Measurements from ENCODE around the gene TLE3. TPM values are rescaled to one million over a fixed set of nuclear protein-coding genes. Genes with fewer than 3 reads are reported as not detected.

TLE3 gene
- total RNA-seq, 1 experiment from 2014 or later, result 98.2 TPM

DNA sequence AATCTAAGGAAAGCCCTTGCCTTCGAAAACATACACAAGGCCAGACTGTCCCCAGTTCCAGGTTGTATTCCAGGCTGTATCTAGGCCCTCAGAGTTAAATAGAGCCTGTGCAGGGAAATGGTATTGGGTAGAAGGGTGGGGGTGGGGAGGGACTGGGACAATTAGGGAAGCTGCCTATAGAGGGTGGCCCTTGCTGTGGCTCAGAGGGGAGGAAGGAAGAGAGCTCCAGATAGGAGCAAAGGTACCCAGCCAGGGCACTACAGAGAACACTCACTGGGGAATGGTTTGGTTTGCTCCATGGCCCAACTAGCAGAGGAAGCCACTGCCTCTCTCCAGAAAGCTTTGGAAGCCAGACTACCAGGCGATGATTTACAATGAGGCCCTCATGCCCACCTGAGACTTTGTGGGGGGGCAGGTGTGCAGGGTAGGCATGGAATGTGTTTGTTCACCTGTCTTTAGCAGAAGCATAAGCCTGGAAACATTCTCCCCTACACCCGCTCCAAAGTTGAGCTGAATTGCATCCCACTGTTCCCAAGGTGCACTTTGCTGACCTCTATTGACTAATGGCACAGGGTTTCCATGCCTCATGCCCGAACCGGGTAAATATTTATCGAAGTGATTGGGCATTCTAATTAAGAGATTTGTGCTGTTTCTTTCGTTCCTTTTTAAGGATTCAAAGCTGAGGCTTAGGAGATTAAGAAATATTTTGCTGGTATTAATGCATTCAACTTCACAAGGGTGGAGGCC, 6.3 kb upstream of the TLE3 start:
- H2BK120ac ChIP-seq (ENCODE audit: low read depth, low read length, poor library complexity, severe bottlenecking), result no peak overlapping the region
- H4K8ac ChIP-seq (replicated peaks; ENCODE audit: insufficient read length, low read depth, low read length), result no peak overlapping the region
- H2BK5ac ChIP-seq (ENCODE audit: insufficient read length, low read length), result no peak overlapping the region
- peaks cover 13% of the 10 kb centered on the region for H3K23me2 ChIP-seq (ENCODE audit: insufficient read length, low read depth, low read length, poor library complexity, severe bottlenecking)
- no peak overlapping the region for H2BK20ac ChIP-seq (ENCODE audit: low read depth, low read length, poor library complexity, severe bottlenecking)
- no peaks in the 10 kb centered on the region for H3K9me3 Mint-ChIP-seq
- H3K9me3 ChIP-seq (ENCODE audit: control insufficient read depth, low read depth, low read length), result no peaks in the 10 kb centered on the region
- TF ChIP-seq, protein P1, sequence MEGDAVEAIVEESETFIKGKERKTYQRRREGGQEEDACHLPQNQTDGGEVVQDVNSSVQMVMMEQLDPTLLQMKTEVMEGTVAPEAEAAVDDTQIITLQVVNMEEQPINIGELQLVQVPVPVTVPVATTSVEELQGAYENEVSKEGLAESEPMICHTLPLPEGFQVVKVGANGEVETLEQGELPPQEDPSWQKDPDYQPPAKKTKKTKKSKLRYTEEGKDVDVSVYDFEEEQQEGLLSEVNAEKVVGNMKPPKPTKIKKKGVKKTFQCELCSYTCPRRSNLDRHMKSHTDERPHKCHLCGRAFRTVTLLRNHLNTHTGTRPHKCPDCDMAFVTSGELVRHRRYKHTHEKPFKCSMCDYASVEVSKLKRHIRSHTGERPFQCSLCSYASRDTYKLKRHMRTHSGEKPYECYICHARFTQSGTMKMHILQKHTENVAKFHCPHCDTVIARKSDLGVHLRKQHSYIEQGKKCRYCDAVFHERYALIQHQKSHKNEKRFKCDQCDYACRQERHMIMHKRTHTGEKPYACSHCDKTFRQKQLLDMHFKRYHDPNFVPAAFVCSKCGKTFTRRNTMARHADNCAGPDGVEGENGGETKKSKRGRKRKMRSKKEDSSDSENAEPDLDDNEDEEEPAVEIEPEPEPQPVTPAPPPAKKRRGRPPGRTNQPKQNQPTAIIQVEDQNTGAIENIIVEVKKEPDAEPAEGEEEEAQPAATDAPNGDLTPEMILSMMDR (conservative IDR thresholded peaks at IDR 0.05), result no peak
- H4K91ac ChIP-seq (ENCODE audit: insufficient read length, low read depth, low read length), result no peak overlapping the region
- H3K79me2 ChIP-seq (ENCODE audit: insufficient read depth, low read length), result no peaks in the 10 kb centered on the region
- H3K14ac ChIP-seq (ENCODE audit: insufficient read depth, low read length), result no peak overlapping the region
- H2AK5ac ChIP-seq (ENCODE audit: insufficient read length, low read length), result no peak overlapping the region
- H3K4me1 Mint-ChIP-seq, result peaks cover 31 to 35% of the 10 kb centered on the region in 2 experiments
- H3K27ac Mint-ChIP-seq, result no peak overlapping the region
- no peak overlapping the region for H3K4me2 ChIP-seq (ENCODE audit: insufficient read depth, insufficient read length, low read length)
- no peak overlapping the region for H2BK15ac ChIP-seq (ENCODE audit: low read depth, low read length)
- H3K27me3 Mint-ChIP-seq (ENCODE audit: low read depth), result peaks cover 63% of the 10 kb centered on the region
- no peak overlapping the region for H3K23ac ChIP-seq (ENCODE audit: insufficient read length, low read depth, low read length)
- H3K36me3 Mint-ChIP-seq (ENCODE audit: insufficient read depth in 1 of 3, low read depth in 3 of 3), result no peaks in the 10 kb centered on the region
- H3T11ph ChIP-seq (ENCODE audit: low read length), result no peak overlapping the region
- H3K27me3 ChIP-seq (ENCODE audit: insufficient read depth, low read length), result no peaks in the 10 kb centered on the region; the same call in 1 of the 2 replicates
- no peak overlapping the region for H3K18ac ChIP-seq (ENCODE audit: insufficient read length, low read depth, low read length)
- H2BK12ac ChIP-seq (ENCODE audit: insufficient read length, low read depth, low read length), result no peak overlapping the region
- H3K79me1 ChIP-seq (ENCODE audit: insufficient read depth, low read depth, low read length, poor library complexity, severe bottlenecking), result no peaks in the 10 kb centered on the region
- no peak overlapping the region for H3K9ac ChIP-seq (ENCODE audit: extremely low read depth, insufficient read length, low read length)
- no peak overlapping the region for H3K27ac ChIP-seq (ENCODE audit: insufficient read length, low read depth, low read length)
- H3K4me3 Mint-ChIP-seq, result no peak overlapping the region
- H3K4me1 ChIP-seq (ENCODE audit: insufficient read depth, low read length), result no peaks in the 10 kb centered on the region; the same call in 1 of the 2 replicates
- H4K20me1 ChIP-seq (ENCODE audit: control insufficient read depth, insufficient read depth, insufficient read length), result no peaks in the 10 kb centered on the region
- no CpG with 5 or more reads among the region's 7 CpGs for WGBS (ENCODE audit: extremely low coverage, insufficient read length, low lambda C conversion rate)
- no peak overlapping the region for H3K4ac ChIP-seq (ENCODE audit: low read depth, low read length)
- no peak overlapping the region for H3K56ac ChIP-seq (ENCODE audit: insufficient read length, low read depth, low read length)
- H4K5ac ChIP-seq (ENCODE audit: insufficient read length, low read depth, low read length), result no peak overlapping the region
- no peak overlapping the region for H2AFZ ChIP-seq (ENCODE audit: low read length)
- DNase-seq, result no peak

Measured in H9 (cell line).